CD14-positive monocyte (primary cell): ENCODE measurements around the gene PTPRN2. TPM values are rescaled to one million over a fixed set of nuclear protein-coding genes. Genes with fewer than 3 reads are reported as not detected.

Source experiments
- DNase-seq, 3 donors: peaks; one replicate each; pipeline ENCODE4 v3.0.0-alpha.2; 2011 to 2022
- H2AFZ ChIP-seq: 2 replicates; pipeline ENCODE4 v1.6.0; 2012; ENCODE audit warnings: mild to moderate bottlenecking, low read depth, low read length, inconsistent platforms; ENCODE audit not compliant: insufficient read depth, poor library complexity, severe bottlenecking
- H3K27ac ChIP-seq, 2 donors: 1 replicate in 1 of 2; 2 replicates in 1 of 2; pipeline ENCODE4 v1.5.1; 2012 to 2013; ENCODE audit warnings: low read length in 2 of 2, control low read depth in 1 of 2, inconsistent platforms in 1 of 2, low read depth in 1 of 2, mild to moderate bottlenecking in 1 of 2
- H3K27me3 ChIP-seq, 2 donors: one replicate each; pipeline versions ENCODE4 v1.6.0 to v1.6.1; 2011 to 2013; ENCODE audit warnings: low read length in 2 of 2; ENCODE audit not compliant: control insufficient read depth in 2 of 2, insufficient read depth in 2 of 2
- H3K36me3 ChIP-seq, 2 donors: replicated peaks in 1 of 2; 1 replicate in 1 of 2; 2 replicates in 1 of 2; pipeline versions ENCODE4 v1.5.1 to v1.6.1; 2012 to 2013; ENCODE audit warnings: low read length in 2 of 2, control low read depth in 1 of 2, inconsistent platforms in 1 of 2, mild to moderate bottlenecking in 1 of 2; ENCODE audit not compliant: insufficient read depth in 2 of 2, control insufficient read depth in 1 of 2
- H3K4me1 ChIP-seq, 2 donors: 1 replicate in 1 of 2; 2 replicates in 1 of 2; pipeline versions ENCODE4 v1.5.1 to v1.6.1; 2012 to 2013; ENCODE audit warnings: low read length in 2 of 2, control low read depth in 1 of 2, inconsistent platforms in 1 of 2, mild to moderate bottlenecking in 1 of 2, moderate library complexity in 1 of 2; ENCODE audit not compliant: insufficient read depth in 2 of 2, control insufficient read depth in 1 of 2
- H3K4me2 ChIP-seq: replicated peaks from 2 replicates; pipeline ENCODE3; 2012; ENCODE audit warnings: low read length, moderate library complexity, mild to moderate bottlenecking; ENCODE audit not compliant: poor library complexity, severe bottlenecking; ENCODE audit errors: extremely low read depth
- H3K4me3 ChIP-seq, 3 experiments: fragments of 200-600 bp in 1 of 3; sonication (generic) in 1 of 3; replicated peaks in 1 of 3; 1 replicate in 2 of 3; 2 replicates in 1 of 3; pipeline ENCODE4 v1.5.1; 2011 to 2013; ENCODE audit warnings: low read length in 3 of 3, mild to moderate bottlenecking in 3 of 3, control low read depth in 2 of 3, low read depth in 2 of 3, inconsistent platforms in 1 of 3, moderate library complexity in 1 of 3
- H3K79me2 ChIP-seq: 2 replicates; pipeline ENCODE4 v1.6.0; 2012; ENCODE audit warnings: mild to moderate bottlenecking, control low read depth, inconsistent platforms, low read length, moderate library complexity; ENCODE audit not compliant: insufficient read depth
- H3K9ac ChIP-seq: 2 replicates; pipeline ENCODE4 v1.6.0; 2017; ENCODE audit warnings: low read length, mild to moderate bottlenecking; ENCODE audit not compliant: insufficient read depth, poor library complexity, severe bottlenecking
- H3K9me3 ChIP-seq, 2 donors: replicated peaks in 1 of 2; 1 replicate in 1 of 2; 2 replicates in 1 of 2; pipeline versions ENCODE4 v1.5.1 to v1.6.1; 2012 to 2013; ENCODE audit warnings: low read length in 2 of 2, control low read depth in 1 of 2; ENCODE audit not compliant: control insufficient read depth in 1 of 2, insufficient read depth in 1 of 2
- H4K20me1 ChIP-seq: 2 replicates; pipeline ENCODE4 v1.6.0; 2012; ENCODE audit warnings: mild to moderate bottlenecking, low read length, control low read depth, moderate library complexity; ENCODE audit not compliant: insufficient read depth
- H3K27ac Mint-ChIP-seq, 7 donors: one replicate each; pipeline ENCODE4 v1.8.0; 2020; ENCODE audit warnings: mild to moderate bottlenecking in 7 of 7, mixed read lengths in 7 of 7, moderate library complexity in 6 of 7, inconsistent platforms in 2 of 7
- H3K27me3 Mint-ChIP-seq, 3 donors: one replicate each; pipeline ENCODE4 v1.8.0; 2021 to 2022; ENCODE audit warnings: low read depth in 3 of 3, mild to moderate bottlenecking in 3 of 3, mixed read lengths in 3 of 3, moderate library complexity in 3 of 3, inconsistent platforms in 1 of 3
- H3K36me3 Mint-ChIP-seq, 2 donors: one replicate each; pipeline ENCODE4 v1.8.0; 2020; ENCODE audit warnings: mixed read lengths in 2 of 2, inconsistent platforms in 1 of 2, mild to moderate bottlenecking in 1 of 2
- H3K4me1 Mint-ChIP-seq: one replicate; pipeline ENCODE4 v1.8.0; 2020; ENCODE audit warnings: mild to moderate bottlenecking, mixed read lengths
- H3K4me3 Mint-ChIP-seq, 2 donors: one replicate each; pipeline ENCODE4 v1.8.0; 2020; ENCODE audit warnings: mild to moderate bottlenecking in 2 of 2, mixed read lengths in 2 of 2, moderate library complexity in 1 of 2
- H3K9me3 Mint-ChIP-seq, 7 donors: one replicate each; pipeline ENCODE4 v1.8.0; 2020 to 2022; ENCODE audit warnings: mixed read lengths in 7 of 7, mild to moderate bottlenecking in 6 of 7, moderate library complexity in 6 of 7, inconsistent platforms in 2 of 7
- WGBS: methylation state at CpG from one replicate; pipeline ENCODE4 v1.1.5; 2013; ENCODE audit warnings: missing lambda C conversion rate; ENCODE audit not compliant: insufficient coverage; 5-methylcytosine and 5-hydroxymethylcytosine counted together
- intact Hi-C, 2 donors: fragments of 100-400 bp; cut with micrococcal nuclease; formaldehyde crosslinking; loops; one replicate each; pipeline versions ENCODE4 v1.15.0 to v1.15.1; 2023
- polyA plus RNA-seq, 3 donors: library from polyadenylated mRNA; depleted of rRNA in 1 of 3; unstranded in 2 of 3; stranded (reverse) in 1 of 3; fragments of 300-500 nt in 2 of 3; fragments of >200 nt in 1 of 3; fragmentation: Illumina TruSeq in 2 of 3; gene quantifications; 1 replicate in 2 of 3; 2 replicates in 1 of 3; pipeline ENCODE4 v1.2.3, GENCODE V29; 2012 to 2021
- TF ChIP-seq, protein P1 (sequence below): fragments of 200-600 bp; IDR thresholded peaks from one replicate; pipeline ENCODE4 v1.8.0; 2022; ENCODE audit warnings: antibody characterized with exemption, mild to moderate bottlenecking

Gene PTPRN2
- polyA plus RNA-seq, 3 donors, result 0.25 to 1.4 (median 0.97) TPM

DNA sequence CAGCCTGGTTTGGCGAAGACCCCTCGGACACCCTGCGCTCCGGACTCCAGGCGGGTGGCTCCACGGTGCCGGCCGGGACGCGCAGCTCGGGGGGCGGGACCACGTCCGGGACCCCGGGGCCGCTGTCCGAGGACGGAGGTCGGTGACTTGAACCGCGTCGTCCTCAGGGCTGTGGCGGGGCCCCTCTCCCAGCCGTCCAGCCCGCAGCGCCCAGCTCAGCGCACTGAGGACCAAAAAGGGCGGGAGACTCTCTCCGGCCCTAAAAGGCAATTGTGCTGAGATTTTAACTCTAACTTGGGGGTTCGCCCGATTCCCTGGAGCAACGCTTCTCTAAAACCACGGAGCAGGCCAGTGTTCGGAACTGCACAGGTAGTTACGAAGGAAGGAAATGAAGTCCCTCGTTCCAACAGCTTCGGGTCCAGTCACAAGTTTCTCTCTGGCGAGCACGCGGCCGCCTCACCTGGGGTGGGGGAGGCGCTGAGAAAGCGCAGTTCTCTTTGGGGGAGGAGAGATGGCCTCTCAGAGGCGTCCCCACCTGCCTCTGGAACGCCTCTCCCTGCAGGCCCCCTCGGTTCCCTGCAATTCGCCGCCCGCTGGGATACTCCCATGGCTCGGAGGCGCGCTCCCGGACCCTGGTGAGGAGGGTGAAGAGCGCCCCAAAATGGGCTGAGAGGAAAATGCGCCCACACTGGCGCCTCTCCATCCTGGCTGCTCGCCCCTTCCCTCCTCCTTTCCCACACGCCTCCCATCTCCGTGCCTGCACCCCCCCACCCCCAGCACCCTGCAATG is 898.2 kb downstream of the PTPRN2 start:
- Histone ChIP-seq H3K4me2 (no peak overlapping the region), H3K4me3 (no peak overlapping the region), H3K79me2 (no peaks in the 10 kb centered on the region), H2AFZ (no peak overlapping the region), H4K20me1 (no peaks in the 10 kb centered on the region), H3K9me3 (peaks cover 0 to 8% of the 10 kb centered on the region in 2 donors), H3K27me3 (peaks cover 50 to 79% of the 10 kb centered on the region in 2 donors), H3K27ac (no peak overlapping the region), H3K9ac (no peak overlapping the region), H3K4me1 (no peaks in the 10 kb centered on the region), H3K36me3 (no peaks in the 10 kb centered on the region)
- H3K27me3 Mint-ChIP-seq, result peaks cover 62 to 94% (median 76%) of the 10 kb centered on the region in 3 donors
- DNase-seq, result no peak
- H3K4me1 Mint-ChIP-seq, result no peaks in the 10 kb centered on the region
- intact Hi-C loops, result no loop called here
- peak overlapping the region in 1 of 2 donors; percentile 81 for H3K4me3 Mint-ChIP-seq
- 5% methylated on average over 49 of the region's 59 CpGs for WGBS
- peaks cover 0 to 12% (median 1%) of the 10 kb centered on the region in 7 donors for H3K9me3 Mint-ChIP-seq
- no peak overlapping the region for H3K27ac Mint-ChIP-seq
- TF ChIP-seq, protein P1, sequence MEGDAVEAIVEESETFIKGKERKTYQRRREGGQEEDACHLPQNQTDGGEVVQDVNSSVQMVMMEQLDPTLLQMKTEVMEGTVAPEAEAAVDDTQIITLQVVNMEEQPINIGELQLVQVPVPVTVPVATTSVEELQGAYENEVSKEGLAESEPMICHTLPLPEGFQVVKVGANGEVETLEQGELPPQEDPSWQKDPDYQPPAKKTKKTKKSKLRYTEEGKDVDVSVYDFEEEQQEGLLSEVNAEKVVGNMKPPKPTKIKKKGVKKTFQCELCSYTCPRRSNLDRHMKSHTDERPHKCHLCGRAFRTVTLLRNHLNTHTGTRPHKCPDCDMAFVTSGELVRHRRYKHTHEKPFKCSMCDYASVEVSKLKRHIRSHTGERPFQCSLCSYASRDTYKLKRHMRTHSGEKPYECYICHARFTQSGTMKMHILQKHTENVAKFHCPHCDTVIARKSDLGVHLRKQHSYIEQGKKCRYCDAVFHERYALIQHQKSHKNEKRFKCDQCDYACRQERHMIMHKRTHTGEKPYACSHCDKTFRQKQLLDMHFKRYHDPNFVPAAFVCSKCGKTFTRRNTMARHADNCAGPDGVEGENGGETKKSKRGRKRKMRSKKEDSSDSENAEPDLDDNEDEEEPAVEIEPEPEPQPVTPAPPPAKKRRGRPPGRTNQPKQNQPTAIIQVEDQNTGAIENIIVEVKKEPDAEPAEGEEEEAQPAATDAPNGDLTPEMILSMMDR, result no peak
- H3K36me3 Mint-ChIP-seq, result no peaks in the 10 kb centered on the region

DNA sequence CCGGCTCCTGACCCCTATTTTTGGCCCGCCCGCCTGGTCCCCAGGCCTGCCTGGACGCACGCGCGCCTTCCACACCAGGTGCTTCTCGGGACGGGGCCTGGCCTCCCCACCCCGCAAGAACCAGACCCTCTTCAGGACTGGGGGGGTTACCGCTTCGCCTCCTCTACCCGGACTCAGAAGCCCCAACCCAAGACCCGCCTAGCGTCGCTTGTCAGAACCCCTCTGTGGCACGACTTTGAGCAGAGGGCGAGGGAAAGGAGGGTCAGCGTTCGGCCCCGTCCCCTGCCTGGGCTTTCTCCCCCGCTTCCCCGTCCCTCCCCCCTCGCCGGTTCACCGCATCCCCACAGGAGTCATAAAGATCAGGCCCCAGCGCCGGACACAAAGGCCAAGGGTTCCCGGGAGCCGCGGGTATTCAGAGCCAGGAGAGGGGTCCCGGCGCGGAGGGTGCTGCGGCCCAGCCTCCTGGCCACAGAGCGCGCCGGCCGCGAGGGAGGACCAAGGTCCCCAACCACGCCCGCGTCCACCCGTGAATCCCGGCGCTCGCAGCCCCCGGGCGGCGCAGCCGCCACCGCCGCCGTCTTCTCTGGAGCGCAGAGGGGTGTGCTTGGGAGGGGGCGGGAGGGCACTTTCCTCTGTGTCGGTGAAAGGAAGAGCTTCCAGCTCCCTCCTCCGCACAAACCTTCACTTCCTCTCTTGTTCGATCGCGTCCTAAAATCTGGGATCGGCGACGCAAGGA is 898.9 kb downstream of the PTPRN2 start:
- no peak overlapping the region for H3K4me2 ChIP-seq
- TF ChIP-seq, protein P1, result no peak
- H3K79me2 ChIP-seq, result no peaks in the 10 kb centered on the region
- no peaks in the 10 kb centered on the region for H3K36me3 ChIP-seq
- H3K9me3 ChIP-seq, result peaks cover 0 to 6% of the 10 kb centered on the region in 2 donors
- no peak for DNase-seq
- Mint-ChIP-seq H3K4me3 (peak overlapping the region in 1 of 2 donors; percentile 78), H3K9me3 (peaks cover 0 to 12% (median 3%) of the 10 kb centered on the region in 7 donors), H3K36me3 (peaks cover 0 to 1% of the 10 kb centered on the region in 2 donors), H3K27me3 (peaks cover 60 to 94% (median 75%) of the 10 kb centered on the region in 3 donors), H3K4me1 (no peaks in the 10 kb centered on the region), H3K27ac (no peak overlapping the region)
- peaks cover 47 to 78% of the 10 kb centered on the region in 2 donors for H3K27me3 ChIP-seq
- intact Hi-C loops, result no loop called here
- no peak overlapping the region for H3K27ac ChIP-seq
- H3K4me3 ChIP-seq, result no peak overlapping the region
- H3K9ac ChIP-seq, result no peak overlapping the region
- H2AFZ ChIP-seq, result no peak overlapping the region
- 6% methylated on average over 36 of the region's 64 CpGs for WGBS
- no peaks in the 10 kb centered on the region for H4K20me1 ChIP-seq
- no peaks in the 10 kb centered on the region for H3K4me1 ChIP-seq
